IMR-90 (cell line): Measurements from ENCODE around the gene COL6A3.
"Not testable (repeated sequence)": the region's sequence is repeated elsewhere in the genome, so short reads cannot be mapped to it uniquely, and the experiment has no call there.

Experiments used
- BHLHE40 ChIP-seq: fragments of 150-350 bp; IDR thresholded peaks from 2 replicates; pipeline ENCODE4 v1.6.1; 2016; ENCODE audit warnings: mild to moderate bottlenecking, low read depth, low read length
- CEBPB ChIP-seq: IDR thresholded peaks from 2 replicates; pipeline ENCODE4 v1.6.1; 2012; ENCODE audit warnings: low read depth, low read length, improper control_type of control experiment
- CHD1 ChIP-seq: IDR thresholded peaks from 2 replicates; pipeline ENCODE4 v1.6.1; 2012; ENCODE audit warnings: low read depth, low read length, improper control_type of control experiment
- CTCF ChIP-seq: conservative IDR thresholded peaks from 2 replicates; pipeline ENCODE4 v1.5.1; 2012; ENCODE audit warnings: mild to moderate bottlenecking, low read depth, low read length, improper control_type of control experiment
- FOS ChIP-seq: fragments of 150-350 bp; IDR thresholded peaks from 2 replicates; pipeline ENCODE4 v1.6.1; 2016; ENCODE audit warnings: low read depth, low read length
- MAFK ChIP-seq: IDR thresholded peaks from 2 replicates; pipeline ENCODE4 v1.6.1; 2012; ENCODE audit warnings: low read depth, low read length, improper control_type of control experiment
- MAZ ChIP-seq: IDR thresholded peaks from 2 replicates; pipeline ENCODE4 v1.6.1; 2012; ENCODE audit warnings: low read depth, mild to moderate bottlenecking, low read length, improper control_type of control experiment, moderate library complexity, borderline replicate concordance
- POLR2A ChIP-seq: IDR thresholded peaks from 2 replicates; pipeline ENCODE4 v1.6.1; 2012; ENCODE audit warnings: mild to moderate bottlenecking, low read depth, low read length
- RAD21 ChIP-seq: IDR thresholded peaks from 2 replicates; pipeline ENCODE4 v1.6.1; 2012; ENCODE audit warnings: low read length, improper control_type of control experiment
- RCOR1 ChIP-seq: IDR thresholded peaks from 2 replicates; pipeline ENCODE4 v1.6.1; 2012; ENCODE audit warnings: mild to moderate bottlenecking, low read length, improper control_type of control experiment; ENCODE audit not compliant: insufficient replicate concordance
- USF2 ChIP-seq: fragments of 150-350 bp; IDR thresholded peaks from 2 replicates; pipeline ENCODE4 v1.6.1; 2017; ENCODE audit warnings: mild to moderate bottlenecking, antibody characterized with exemption, low read length, low read depth
- TF ChIP-seq, protein P1 (sequence below): fragments of 150-350 bp; IDR thresholded peaks from 2 replicates; pipeline ENCODE4 v1.6.1; 2016; ENCODE audit warnings: low read depth, mild to moderate bottlenecking, low read length, moderate library complexity, borderline replicate concordance

GRCh38 chr2:237303244-237303643 is 110.7 kb downstream of the COL6A3 start:
- TF ChIP-seq RCOR1, RAD21, CTCF, CHD1, FOS, MAZ, MAFK, USF2, CEBPB, POLR2A, BHLHE40: not testable (repeated sequence)
- TF ChIP-seq, protein P1, sequence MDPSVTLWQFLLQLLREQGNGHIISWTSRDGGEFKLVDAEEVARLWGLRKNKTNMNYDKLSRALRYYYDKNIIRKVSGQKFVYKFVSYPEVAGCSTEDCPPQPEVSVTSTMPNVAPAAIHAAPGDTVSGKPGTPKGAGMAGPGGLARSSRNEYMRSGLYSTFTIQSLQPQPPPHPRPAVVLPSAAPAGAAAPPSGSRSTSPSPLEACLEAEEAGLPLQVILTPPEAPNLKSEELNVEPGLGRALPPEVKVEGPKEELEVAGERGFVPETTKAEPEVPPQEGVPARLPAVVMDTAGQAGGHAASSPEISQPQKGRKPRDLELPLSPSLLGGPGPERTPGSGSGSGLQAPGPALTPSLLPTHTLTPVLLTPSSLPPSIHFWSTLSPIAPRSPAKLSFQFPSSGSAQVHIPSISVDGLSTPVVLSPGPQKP, result not testable (repeated sequence)
